Spinal cord (tissue), 10 donors: ENCODE data around the gene PKP4. TPM values are rescaled to one million over a fixed set of nuclear protein-coding genes. Genes with fewer than 3 reads are reported as not detected.
"Not testable (repeated sequence)": the region's sequence is repeated elsewhere in the genome, so short reads cannot be mapped to it uniquely, and the experiment has no call there.

Experiments
- DNase-seq, 6 donors: peaks; one replicate each; pipeline versions ENCODE4 v3.0.0 to v3.0.0-alpha.2; 2013 to 2015; ENCODE audit warnings: low spot score in 6 of 6, low read depth in 4 of 6
- H3K27ac ChIP-seq: one replicate; pipeline ENCODE4 v1.5.1; 2013; ENCODE audit warnings: low read depth, low read length, control low read depth
- H3K27me3 ChIP-seq: one replicate; pipeline ENCODE4 v1.6.1; 2013; ENCODE audit warnings: low read length; ENCODE audit not compliant: control insufficient read depth, insufficient read depth
- H3K36me3 ChIP-seq: one replicate; pipeline ENCODE4 v1.6.1; 2013; ENCODE audit warnings: low read length; ENCODE audit not compliant: control insufficient read depth, insufficient read depth
- H3K4me1 ChIP-seq: one replicate; pipeline ENCODE4 v1.6.1; 2013; ENCODE audit warnings: low read length; ENCODE audit not compliant: control insufficient read depth, insufficient read depth
- H3K4me3 ChIP-seq: one replicate; pipeline ENCODE4 v1.5.1; 2013; ENCODE audit warnings: low read depth, low read length, control low read depth
- H3K9me3 ChIP-seq: one replicate; pipeline ENCODE4 v1.6.1; 2013; ENCODE audit warnings: low read length; ENCODE audit not compliant: control insufficient read depth, insufficient read depth
- WGBS: methylation state at CpG from one replicate; pipeline ENCODE4 v1.1.5; 2013; ENCODE audit warnings: missing lambda C conversion rate; ENCODE audit not compliant: insufficient coverage; 5-methylcytosine and 5-hydroxymethylcytosine counted together
- polyA plus RNA-seq, 2 donors: library from polyadenylated mRNA; unstranded; fragments of 120-200 nt; gene quantifications; one replicate each; pipeline ENCODE4 v1.2.1, GENCODE V29; 2013; ENCODE audit not compliant: insufficient read length in 2 of 2
- total RNA-seq, 2 donors: library from RNA; depleted of rRNA in 1 of 2; stranded (reverse); fragments of 120-200 nt in 1 of 2; fragments of >200 nt in 1 of 2; gene quantifications; one replicate each; pipeline versions ENCODE4 v1.2.3 to v1.2.4, GENCODE V29; 2013 to 2014
- donor health status: healthy.

Gene PKP4
- total and polyA plus RNA-seq, 4 donors = 98.6 to 135 (median 123) TPM

GRCh38 chr2:158464426-158465281, 7.9 kb downstream of the PKP4 start:
- no peak overlapping the region for H3K27ac ChIP-seq
- H3K36me3 ChIP-seq = no peaks in the 10 kb centered on the region
- no peak overlapping the region for H3K4me3 ChIP-seq
- H3K4me1 ChIP-seq = no peaks in the 10 kb centered on the region
- DNase-seq = peak in 1 of 6 donors; percentile 20
- no CpG with 5 or more reads among the region's 4 CpGs for WGBS
- no peaks in the 10 kb centered on the region for H3K27me3 ChIP-seq
- no peaks in the 10 kb centered on the region for H3K9me3 ChIP-seq

- no peak for DNase-seq
- H3K4me3 ChIP-seq = no peak overlapping the region
- no peak overlapping the region for H3K27ac ChIP-seq
- WGBS = 93% methylated on average over 3 of the region's 4 CpGs
- H3K9me3 ChIP-seq = no peaks in the 10 kb centered on the region
- no peaks in the 10 kb centered on the region for H3K27me3 ChIP-seq
- H3K4me1 ChIP-seq = no peaks in the 10 kb centered on the region
- no peaks in the 10 kb centered on the region for H3K36me3 ChIP-seq
Measured at GRCh38 chr2:158467248-158467647, 10.5 kb downstream of the PKP4 start.

GRCh38 chr2:158472829-158473228, 16.1 kb downstream of the PKP4 start:
- H3K27me3 ChIP-seq = not testable (repeated sequence)
- whole genome bisulfite sequencing = no CpG with 5 or more reads among the region's 3 CpGs

GRCh38 chr2:158473300-158473699, 16.5 kb downstream of the PKP4 start:
- not testable (repeated sequence) for H3K27ac ChIP-seq, H3K4me3 ChIP-seq, H3K9me3 ChIP-seq, DNase-seq, H3K27me3 ChIP-seq, H3K4me1 ChIP-seq, H3K36me3 ChIP-seq
- WGBS = no CpG with 5 or more reads among the region's 3 CpGs

More at GRCh38 chr2:158472829-158473228, 16.1 kb downstream of the PKP4 start:
- H3K4me3 ChIP-seq, DNase-seq, H3K27ac ChIP-seq, H3K36me3 ChIP-seq, H3K4me1 ChIP-seq, H3K9me3 ChIP-seq: not testable (repeated sequence)

- Histone ChIP-seq H3K27ac (no peak overlapping the region), H3K4me1 (no peaks in the 10 kb centered on the region), H3K36me3 (no peaks in the 10 kb centered on the region), H3K27me3 (no peaks in the 10 kb centered on the region), H3K4me3 (no peak overlapping the region), H3K9me3 (no peaks in the 10 kb centered on the region)
- 53% methylated on average over 5 of the region's 8 CpGs for WGBS
- peak in 1 of 6 donors; percentile 24 for DNase-seq
Measured at GRCh38 chr2:158473719-158474392, 17.1 kb downstream of the PKP4 start.

- H3K4me1 ChIP-seq, H3K27ac ChIP-seq, DNase-seq, H3K27me3 ChIP-seq, H3K36me3 ChIP-seq, H3K4me3 ChIP-seq, H3K9me3 ChIP-seq: not testable (repeated sequence)
- no CpG with 5 or more reads among the region's 3 CpGs for WGBS
Measured at GRCh38 chr2:158474526-158475011, 17.8 kb downstream of the PKP4 start.

GRCh38 chr2:158477202-158477601, 20.4 kb downstream of the PKP4 start:
- Histone ChIP-seq H3K36me3 (no peaks in the 10 kb centered on the region), H3K4me3 (no peak overlapping the region), H3K4me1 (no peaks in the 10 kb centered on the region), H3K27me3 (no peaks in the 10 kb centered on the region), H3K9me3 (no peaks in the 10 kb centered on the region), H3K27ac (peak overlapping the region; percentile 12)
- WGBS = 80% methylated on average over 1 of the region's 3 CpGs
- DNase-seq = no peak

- no peak for DNase-seq
- Histone ChIP-seq H3K27me3 (no peaks in the 10 kb centered on the region), H3K4me1 (no peaks in the 10 kb centered on the region), H3K4me3 (no peak overlapping the region), H3K36me3 (no peaks in the 10 kb centered on the region), H3K9me3 (no peaks in the 10 kb centered on the region), H3K27ac (no peak overlapping the region)
- no CpG with 5 or more reads among the region's 6 CpGs for WGBS
Measured at GRCh38 chr2:158478237-158478636, 21.5 kb downstream of the PKP4 start.

- no peaks in the 10 kb centered on the region for H3K36me3 ChIP-seq
- WGBS = no CpG with 5 or more reads among the region's 1 CpG
- H3K27ac ChIP-seq = no peak overlapping the region
- no peaks in the 10 kb centered on the region for H3K9me3 ChIP-seq
- no peaks in the 10 kb centered on the region for H3K27me3 ChIP-seq
- no peaks in the 10 kb centered on the region for H3K4me1 ChIP-seq
- no peak for DNase-seq
- no peak overlapping the region for H3K4me3 ChIP-seq
Measured at GRCh38 chr2:158478816-158479215, 22.1 kb downstream of the PKP4 start.
